HTERT RPE-1 (cell line): ENCODE measurements around the gene TRAPPC11.

Experiments used
- in situ Hi-C: fragments of 300-500 bp; cut with MboI; formaldehyde crosslinking; loops from 4 replicates; pipeline ENCODE4 v1.14.3; 2020; ENCODE audit warnings: low sequenced_read_pairs

Gene TRAPPC11

DNA sequence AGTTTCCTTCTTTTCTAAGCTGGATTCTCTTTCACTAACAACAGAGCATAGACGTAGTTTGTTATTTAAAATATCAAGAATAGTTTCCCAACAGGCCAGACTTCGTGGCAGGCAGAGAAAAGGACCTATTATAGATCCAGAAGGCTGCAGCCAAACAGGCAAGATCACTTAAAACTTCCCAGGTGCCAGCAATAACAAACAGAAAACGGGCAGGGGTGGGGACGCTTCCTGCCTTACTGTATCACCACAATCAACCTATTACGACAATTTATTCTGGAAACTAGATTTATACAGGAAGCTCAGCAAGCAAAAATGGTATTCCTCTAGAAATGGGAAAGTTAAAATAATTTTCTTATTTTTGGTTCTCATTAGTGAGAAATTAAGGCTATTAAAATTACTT is 22.2 kb upstream of the TRAPPC11 start:
- in situ Hi-C loops: no loop called here

DNA sequence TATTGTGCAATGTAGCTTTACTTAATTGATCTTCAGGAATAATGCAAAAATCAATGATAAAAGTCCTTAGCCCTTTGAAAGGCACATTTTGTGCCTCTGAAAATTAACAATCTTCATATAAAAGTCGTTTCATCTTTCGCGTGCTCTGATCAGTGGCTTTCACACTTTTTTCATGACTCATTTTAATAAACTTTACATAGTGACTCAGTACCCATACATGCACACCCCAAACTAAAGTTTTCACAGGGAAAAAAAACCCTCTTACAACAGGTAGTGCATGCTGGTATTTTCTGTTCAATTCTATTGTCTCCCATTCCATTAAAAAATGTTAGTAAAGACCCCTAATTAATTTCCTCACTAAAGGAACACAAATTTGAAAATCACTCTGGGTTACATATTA is 21.6 kb upstream of the TRAPPC11 start:
- in situ Hi-C loops: no loop called here

DNA sequence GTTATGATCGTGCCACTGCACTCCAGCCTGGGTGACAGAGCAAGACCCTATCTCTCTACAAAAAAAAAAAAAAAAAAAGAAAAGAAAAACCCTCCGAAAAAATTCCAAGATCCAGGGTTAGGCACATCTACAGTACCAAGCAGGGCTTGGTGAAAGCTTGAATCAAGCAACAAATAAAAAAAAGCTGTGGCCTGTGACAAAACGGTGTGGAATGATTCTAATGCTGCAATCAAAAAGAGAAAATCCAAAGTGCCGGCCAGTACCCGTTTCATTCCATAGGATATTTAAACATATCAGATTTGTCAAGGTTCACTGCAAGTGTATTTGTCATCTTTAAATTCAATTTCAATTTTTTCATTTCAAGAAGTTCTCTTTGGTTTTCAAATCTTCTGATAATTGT is 20.7 kb upstream of the TRAPPC11 start:
- in situ Hi-C loops: no loop called here

DNA sequence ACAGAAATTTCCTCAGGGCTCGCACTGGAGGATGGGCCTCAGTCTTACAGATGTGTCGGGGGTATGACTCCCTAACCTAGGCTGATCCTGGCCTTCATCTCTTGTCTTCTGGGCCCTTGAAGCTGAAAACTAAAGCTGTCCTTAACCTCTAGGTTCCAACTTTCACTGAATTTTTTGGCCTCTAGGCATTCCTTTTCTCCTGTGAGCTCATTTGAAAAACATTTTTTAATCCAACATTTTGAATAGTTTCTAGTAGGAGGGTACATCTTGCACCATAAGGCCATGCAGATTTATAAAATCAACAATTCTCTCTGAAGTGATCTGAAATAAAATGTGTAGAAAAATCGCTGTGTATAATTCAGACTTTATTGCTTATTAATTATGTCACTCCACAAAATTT is 19.8 kb upstream of the TRAPPC11 start:
- in situ Hi-C loops: no loop called here

DNA sequence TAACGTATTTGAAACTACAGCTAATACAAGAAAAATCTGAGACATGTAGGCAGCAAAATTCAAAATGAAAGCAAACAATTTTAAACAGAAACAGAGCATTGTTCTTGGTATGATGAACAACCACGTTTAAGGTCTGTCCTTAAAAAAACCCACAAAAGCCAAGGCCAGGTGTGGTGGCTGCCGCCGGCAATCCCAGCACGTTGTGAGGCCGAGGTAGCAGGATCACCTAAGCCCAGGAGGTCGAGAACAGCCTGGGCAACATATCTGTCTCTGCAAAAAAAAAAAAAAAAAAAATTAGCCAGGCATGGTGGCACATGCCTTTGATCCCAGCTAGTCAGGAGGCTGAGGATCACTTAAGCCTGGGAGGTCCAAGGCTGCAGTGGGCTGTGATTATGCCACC is 13.8 kb upstream of the TRAPPC11 start:
- in situ Hi-C loops: no loop called here

DNA sequence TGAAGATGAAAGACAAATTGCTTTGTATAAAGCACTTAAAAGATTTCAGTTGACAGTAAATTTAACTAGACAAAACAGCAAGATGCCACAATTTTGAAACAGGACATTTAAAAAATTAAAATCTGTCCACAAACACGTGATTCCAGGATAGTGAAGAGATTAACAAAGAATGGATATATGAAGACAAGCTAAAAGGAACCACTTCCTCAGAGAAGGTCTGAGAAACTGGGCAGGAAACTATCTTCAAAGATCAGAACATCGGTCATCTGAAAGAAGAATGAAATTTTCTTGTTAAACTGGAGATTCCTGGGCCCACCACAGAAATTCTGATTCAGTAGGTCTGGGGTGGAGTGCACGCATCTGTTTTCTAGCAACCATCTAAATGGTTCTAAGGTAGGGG is 1.5 kb upstream of the TRAPPC11 start:
- in situ Hi-C loops: no loop called here

DNA sequence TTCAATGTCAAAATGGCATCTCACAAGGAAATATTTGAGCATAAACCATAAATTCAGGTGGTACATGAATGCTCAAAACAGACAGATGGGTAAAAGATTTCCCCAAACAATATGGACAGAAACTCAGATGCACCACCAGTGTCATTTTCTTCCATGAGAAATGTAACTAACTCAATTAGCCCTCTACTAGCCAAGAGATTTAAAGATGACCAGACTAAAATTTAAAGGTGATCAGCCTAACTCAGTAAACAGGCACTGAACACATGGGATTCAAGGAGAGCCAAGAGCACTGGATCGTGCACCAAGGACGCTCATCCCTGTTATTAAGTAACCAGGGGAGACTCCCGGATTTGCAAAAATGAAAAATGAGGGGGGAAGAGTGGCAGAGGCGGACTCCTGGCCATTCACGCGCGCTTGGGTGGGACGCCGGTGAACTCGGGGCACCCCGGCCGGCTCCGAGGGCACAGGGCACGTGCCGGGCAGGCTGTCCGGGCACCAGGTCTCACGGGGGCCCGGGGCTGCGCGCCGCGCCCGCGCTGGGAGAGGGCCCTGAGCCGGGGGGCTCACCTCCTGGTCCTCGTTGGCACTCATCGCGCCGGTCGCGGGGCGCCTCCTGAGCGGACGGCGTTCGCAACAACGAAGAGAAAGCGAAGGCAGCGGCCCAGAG is 598 bp upstream of the TRAPPC11 start:
- in situ Hi-C loops: no loop called here

DNA sequence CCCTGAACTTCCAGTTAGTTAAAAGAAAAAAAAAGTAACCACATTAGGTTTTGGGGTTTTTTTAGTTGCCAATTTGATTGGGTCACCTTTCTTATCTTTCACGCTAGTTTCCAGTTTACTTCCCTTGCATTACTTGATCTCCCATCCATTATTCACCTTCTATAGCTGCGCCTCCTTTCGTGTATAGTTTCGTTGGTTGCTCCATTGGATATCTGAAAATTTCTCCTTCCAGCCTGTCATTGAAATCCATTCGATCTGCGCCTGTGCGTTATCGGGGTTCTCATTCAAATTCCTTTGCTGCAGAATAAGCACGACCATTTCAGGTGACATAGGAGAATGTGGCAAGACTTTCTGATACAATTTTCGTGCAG is 764 bp downstream of the TRAPPC11 start:
- in situ Hi-C loops: no loop called here

DNA sequence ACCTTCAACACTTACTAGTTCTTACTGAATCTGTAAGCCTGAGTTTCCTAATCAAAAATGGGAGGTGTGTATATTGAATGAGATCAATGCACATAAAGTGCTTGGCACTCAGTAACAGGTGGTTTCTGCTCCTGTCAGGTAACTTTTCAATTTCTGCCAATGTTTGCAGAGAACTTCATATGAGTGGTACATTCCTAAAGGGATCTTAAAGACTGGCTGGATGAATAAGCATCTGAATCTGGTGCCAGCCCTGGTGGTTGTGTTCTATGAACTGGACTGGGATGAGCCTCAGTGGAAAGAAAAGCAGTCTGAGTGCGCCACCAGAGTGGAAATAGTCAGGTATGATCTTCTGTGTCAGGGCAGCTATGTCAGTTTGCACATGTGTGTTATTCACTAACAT is 7.0 kb downstream of the TRAPPC11 start:
- in situ Hi-C loops: no loop called here

DNA sequence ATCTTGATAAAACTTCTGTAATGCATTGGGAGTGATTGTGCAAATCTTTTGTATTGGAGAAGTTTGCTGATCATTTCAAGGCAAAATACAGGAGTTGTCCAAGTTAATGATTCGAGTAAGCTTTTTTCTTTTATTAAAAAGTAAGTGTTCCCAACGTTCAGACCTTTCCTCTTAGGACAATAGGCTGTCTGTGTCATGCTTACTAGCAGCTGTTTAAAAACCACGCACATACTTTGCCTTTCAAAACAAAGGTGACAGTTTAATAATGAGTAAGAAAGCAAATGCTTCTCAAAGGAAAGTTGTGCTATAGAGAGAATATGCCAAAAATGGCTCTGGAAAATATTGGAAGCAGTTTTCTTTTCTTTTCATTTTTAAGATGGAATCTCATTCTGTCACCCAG is 11.2 kb downstream of the TRAPPC11 start:
- in situ Hi-C loops: no loop called here

DNA sequence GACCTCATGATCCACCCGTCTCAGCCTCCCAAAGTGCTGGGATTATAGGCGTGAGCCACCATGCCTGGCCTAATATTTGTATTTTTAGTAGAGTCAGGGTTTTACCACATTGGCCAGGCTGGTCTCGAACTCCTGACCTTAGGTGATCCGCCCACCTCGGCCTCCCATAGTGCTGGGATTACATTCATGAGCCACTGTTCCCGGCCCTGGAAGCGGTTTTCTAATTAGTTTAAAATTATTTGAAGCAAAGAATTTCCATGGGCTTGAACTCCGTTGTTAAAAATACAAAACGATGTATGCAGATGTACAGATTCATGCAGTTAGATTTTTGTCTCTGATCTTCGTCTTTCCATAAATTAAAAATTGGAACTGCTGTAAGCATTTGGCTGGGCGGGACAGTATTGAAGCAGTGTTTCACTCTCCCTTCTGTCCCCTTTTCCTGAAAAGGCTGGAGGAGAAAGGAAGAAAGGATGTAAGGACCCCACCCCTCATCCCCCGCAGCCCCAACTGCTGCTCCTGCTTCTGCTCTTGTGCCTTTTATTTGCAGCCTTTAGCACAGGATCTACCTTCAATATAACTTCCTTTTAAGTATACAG is 12.0 kb downstream of the TRAPPC11 start:
- in situ Hi-C loops: no loop called here

DNA sequence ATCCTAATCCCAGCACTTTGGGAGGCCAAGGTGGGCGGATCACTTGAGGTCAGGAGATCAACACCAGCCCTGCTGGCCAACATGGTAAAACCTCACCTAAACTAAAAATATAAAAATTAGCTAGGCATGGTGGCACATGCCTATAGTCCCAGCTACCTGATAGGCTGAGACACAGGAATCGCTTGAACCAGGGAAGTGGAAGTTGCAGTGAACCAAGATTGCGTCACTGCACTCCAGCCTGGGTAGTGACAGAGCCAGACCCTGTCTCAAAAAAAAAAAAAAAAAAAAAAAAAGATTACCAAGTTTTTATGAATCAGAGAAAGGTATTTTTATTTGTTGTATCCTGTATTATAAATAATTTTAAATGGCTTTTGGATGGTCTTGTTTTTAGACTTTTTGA is 15.1 kb downstream of the TRAPPC11 start:
- in situ Hi-C loops: no loop called here

DNA sequence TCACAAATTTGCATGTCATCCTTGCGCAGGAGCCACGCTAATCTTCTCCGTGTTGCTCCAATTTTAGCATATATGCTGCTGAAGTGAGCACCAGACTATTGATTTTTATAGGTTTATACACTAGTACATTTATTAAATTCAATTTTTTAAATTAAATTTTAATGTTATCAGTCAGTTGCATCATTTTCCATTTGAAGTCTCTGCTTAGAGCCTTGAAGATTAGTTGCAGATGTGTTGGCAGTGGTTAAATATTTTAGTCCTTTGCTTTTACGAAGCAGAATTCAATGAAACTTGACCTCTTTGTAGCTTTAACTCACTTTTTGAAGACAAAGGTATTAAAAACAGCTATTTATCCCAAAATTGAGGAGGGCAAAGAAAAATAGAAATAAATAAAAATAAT is 16.5 kb downstream of the TRAPPC11 start:
- in situ Hi-C loops: no loop called here

DNA sequence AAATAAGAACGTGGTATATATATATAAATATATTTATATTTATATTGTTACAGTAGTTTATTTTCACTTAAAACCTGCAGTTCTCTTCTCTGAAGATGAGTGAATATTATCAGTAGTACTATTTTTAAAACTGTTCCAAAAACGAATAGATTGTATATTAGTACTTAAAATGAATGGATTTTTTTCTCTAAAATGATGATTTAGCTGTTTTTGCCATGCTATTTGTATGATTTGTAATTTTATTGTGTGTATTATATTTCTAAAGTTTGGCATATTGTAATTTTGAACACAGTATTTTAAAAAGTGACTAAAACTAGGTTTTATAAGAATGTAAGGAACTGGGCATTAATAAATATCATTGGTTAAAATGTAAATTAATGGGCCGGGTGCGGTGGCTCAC is 22.0 kb downstream of the TRAPPC11 start:
- in situ Hi-C loops: no loop called here

DNA sequence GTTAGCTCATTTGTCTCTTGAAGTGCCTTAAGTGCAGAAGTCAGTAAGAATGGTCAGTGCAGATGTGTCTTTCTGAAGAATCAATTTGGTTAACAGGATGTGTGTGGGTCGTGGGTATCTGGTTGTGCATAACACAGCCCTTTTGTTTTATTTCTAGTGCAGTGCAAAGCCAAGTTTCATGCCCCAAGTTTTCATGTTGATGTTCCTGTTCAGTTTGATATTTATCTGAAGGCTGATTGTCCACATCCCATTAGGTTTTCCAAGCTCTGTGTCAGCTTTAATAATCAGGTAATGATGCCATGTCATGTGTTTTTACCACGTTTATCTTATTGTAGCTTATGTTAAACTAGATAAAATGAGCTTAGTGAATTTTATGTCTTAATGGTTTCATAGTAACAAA is 27.4 kb downstream of the TRAPPC11 start:
- in situ Hi-C loops: no loop called here

DNA sequence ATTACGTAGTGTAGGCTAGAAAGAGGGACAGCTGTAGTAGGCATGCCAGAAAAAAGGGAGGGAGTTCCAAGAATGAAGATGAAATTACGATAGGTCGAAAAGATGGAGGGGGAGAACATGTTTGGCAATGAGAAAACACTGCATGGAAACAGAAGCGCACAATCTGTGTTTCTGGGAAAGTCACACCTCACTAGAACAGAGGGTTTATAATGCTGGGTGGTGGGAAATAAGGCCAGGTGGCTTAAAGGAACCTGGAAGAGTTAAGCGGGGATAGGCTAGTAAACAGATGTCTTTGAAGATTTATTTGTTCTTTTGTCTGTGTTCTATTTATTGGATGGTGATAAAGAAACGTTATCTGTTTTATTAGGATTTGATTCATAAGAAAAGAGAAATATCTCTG is 29.1 kb downstream of the TRAPPC11 start:
- in situ Hi-C loops: no loop called here

DNA sequence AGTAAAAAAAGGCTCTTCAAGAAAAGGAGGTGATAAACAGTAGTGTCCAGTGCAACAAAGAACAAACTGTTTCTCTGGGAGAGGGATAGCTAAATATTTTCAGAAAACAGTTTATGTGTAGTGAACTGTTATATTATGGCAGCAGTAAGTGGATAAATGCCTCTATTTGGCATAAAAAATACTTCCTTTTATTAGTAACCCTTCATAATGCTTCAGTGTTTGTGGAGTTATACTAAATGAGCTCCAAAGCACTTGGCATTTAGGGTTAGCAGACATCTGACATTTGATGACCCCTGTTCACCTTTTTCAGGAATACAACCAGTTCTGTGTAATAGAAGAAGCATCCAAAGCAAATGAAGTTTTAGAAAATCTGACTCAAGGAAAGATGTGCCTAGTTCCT is 31.9 kb downstream of the TRAPPC11 start:
- in situ Hi-C loops: no loop called here

DNA sequence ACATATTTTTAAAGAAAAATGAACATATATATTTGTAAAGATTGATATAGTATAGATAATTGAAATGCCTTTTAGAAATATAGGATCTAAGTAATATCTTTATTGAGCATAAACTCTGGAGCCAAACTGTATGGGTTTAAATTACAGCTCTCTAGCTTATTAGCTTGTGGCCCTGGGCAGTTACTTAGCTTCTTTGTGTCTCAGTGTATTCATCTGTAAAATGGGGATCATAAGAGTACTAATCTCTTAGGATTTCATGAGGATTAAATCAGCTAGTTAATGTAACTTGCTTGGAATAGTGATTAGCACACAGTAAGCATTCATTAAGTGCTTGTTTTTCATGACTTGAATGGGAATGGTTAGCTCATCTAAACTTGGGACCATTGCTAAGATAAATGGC is 32.8 kb downstream of the TRAPPC11 start:
- in situ Hi-C loops: no loop called here

DNA sequence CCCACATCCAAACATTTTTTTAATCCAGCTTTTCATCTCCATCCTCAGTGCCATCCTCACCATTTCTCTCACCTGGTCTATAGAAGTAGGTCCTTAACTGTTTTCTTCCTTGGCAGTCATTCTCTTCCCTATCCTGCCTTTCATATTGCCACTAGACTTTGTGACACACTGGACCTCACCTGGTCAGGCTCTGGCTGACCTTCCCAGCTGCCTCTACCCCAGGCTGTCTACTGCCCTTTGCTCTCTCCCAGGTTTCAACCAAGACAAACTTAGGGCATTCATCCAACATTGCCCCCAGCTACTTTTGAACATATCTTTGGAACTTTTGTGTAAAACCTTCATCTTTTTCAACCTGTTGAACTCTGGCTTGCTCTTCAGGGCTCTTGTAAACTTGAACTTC is 39.8 kb downstream of the TRAPPC11 start:
- in situ Hi-C loops: no loop called here

DNA sequence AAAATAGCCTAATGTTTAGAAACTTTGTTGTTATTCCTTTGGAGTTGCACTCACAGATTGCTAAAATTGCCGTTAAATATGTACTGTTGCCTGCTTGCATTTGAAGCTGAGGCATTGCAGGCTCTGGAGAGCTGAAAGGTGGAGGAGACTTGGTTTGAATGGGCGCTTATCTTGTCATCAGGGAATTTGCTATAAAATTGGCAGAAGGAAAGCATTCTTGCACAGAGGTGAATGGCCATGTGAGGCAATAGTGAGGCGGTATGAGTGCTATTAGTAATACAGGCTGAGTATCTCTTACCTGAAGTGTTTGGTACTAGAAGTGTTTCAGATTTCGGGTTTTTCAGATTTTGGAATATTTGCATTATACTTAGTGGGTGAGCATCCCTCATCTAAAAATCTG is 41.3 kb downstream of the TRAPPC11 start:
- in situ Hi-C loops: no loop called here

DNA sequence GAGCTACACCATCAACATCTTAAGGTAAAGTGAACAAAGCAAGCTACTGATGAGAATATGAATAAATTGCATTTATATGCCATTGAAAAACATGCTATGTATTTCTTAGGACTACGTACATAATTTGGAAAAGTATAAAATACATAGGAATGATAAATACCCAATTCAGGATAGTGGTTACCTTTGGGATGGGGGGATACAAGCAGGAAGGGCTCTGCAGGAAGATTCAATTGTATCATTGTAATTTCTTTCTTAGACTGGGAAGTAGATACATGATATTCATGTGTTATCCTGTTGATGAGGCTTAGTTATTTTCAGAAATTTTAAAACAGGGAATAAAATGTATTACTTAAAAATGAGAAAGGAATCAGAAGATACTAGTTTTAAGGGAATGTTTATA is 43.4 kb downstream of the TRAPPC11 start:
- in situ Hi-C loops: no loop called here

DNA sequence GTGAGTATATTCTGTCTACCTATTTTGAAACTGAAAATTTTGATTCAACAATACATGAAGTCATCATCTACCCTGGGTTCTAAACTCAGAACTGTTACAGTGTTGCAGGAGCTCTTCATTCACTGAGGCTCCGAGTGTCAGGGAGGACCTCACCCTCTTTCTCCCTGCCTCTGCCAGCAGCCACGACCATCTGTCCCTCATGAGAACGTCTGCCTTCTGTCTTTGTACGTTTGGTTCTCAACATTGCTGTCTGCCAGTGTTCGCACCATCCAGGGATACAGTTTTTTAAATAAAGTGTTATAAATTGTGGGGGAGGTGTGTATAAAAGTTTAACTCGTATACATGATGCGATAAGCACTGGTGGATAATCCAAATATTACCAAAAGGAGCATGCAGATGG is 55.5 kb downstream of the TRAPPC11 start:
- in situ Hi-C loops: no loop called here

DNA sequence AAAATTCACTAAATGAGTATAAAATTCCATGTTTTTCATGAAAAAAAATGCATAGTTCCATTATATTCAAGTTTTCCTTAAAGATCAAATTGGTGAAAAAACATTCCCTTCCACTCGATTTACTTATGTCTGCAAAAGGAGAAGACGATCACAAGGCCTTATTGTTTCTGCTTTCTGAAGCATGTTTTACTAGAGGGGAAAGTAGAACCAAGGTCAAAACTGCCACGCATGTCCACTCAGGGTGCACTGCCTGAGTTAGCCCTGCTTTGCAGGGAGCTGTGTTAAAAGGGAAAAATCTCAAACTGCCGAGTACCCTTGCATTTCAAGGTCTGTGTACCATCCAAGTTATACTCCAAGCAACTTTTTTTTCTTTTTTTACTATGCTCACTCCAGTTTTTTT is 57.2 kb downstream of the TRAPPC11 start:
- in situ Hi-C loops: no loop called here
